Thyroid gland (tissue), 4 donors: Measurements from ENCODE around the gene C1QB.

Source experiments
- POLR2A ChIP-seq, 2 donors: fragments of 450-650 bp; IDR thresholded peaks; one replicate each; pipeline ENCODE4 v1.6.1; 2017; ENCODE audit warnings: antibody characterized with exemption in 2 of 2, mild to moderate bottlenecking in 2 of 2, moderate library complexity in 1 of 2
- TF ChIP-seq, protein P1 (sequence below), 6 experiments: fragments of 200-600 bp in 3 of 6; fragments of 450-650 bp in 3 of 6; sonication (generic) in 3 of 6; IDR thresholded peaks; one replicate each; pipeline ENCODE4 v1.5.1; 2016 to 2019; ENCODE audit warnings: antibody characterized with exemption in 6 of 6, mild to moderate bottlenecking in 2 of 6, inconsistent platforms in 1 of 6, moderate library complexity in 1 of 6

GRCh38 chr1:22654692-22655091 lies 1.7 kb downstream of the C1QB start:
- TF ChIP-seq, protein P1, sequence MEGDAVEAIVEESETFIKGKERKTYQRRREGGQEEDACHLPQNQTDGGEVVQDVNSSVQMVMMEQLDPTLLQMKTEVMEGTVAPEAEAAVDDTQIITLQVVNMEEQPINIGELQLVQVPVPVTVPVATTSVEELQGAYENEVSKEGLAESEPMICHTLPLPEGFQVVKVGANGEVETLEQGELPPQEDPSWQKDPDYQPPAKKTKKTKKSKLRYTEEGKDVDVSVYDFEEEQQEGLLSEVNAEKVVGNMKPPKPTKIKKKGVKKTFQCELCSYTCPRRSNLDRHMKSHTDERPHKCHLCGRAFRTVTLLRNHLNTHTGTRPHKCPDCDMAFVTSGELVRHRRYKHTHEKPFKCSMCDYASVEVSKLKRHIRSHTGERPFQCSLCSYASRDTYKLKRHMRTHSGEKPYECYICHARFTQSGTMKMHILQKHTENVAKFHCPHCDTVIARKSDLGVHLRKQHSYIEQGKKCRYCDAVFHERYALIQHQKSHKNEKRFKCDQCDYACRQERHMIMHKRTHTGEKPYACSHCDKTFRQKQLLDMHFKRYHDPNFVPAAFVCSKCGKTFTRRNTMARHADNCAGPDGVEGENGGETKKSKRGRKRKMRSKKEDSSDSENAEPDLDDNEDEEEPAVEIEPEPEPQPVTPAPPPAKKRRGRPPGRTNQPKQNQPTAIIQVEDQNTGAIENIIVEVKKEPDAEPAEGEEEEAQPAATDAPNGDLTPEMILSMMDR (IDR thresholded peaks at IDR 0.05), result no peak
- no peak for TF ChIP-seq POLR2A (IDR thresholded peaks at IDR 0.05)
